Activated naive CD4-positive, alpha-beta T cell treated with anti-CD3 and anti-CD28 coated beads, Interleukin-2, amount 50 U/mL, for 72 hours (primary cell): Measurements from ENCODE around the gene EIF4A2. TPM values are rescaled to one million over a fixed set of nuclear protein-coding genes. Genes with fewer than 3 reads are reported as not detected.
"Not testable (repeated sequence)": the region's sequence is repeated elsewhere in the genome, so short reads cannot be mapped to it uniquely, and the experiment has no call there.

Experiments
- ATAC-seq, 2 donors: fragments of 150-1000 bp; cut with Tn5 transposase; 2 replicates each; pipeline ENCODE4 v1.10.0; 2021; ENCODE audit warnings: mild to moderate bottlenecking in 2 of 2, moderate library complexity in 2 of 2
- DNase-seq, 2 donors: peaks; one replicate each; pipeline ENCODE4 v3.0.0; 2021 to 2022; ENCODE audit warnings: low spot score in 2 of 2
- H3K27ac Mint-ChIP-seq, 2 donors: one replicate each; pipeline ENCODE4 v1.8.0; 2022; ENCODE audit warnings: mild to moderate bottlenecking in 2 of 2, mixed read lengths in 2 of 2
- H3K36me3 Mint-ChIP-seq, 2 donors: one replicate each; pipeline ENCODE4 v1.8.0; 2022; ENCODE audit warnings: mixed read lengths in 2 of 2
- H3K9me3 Mint-ChIP-seq, 2 donors: one replicate each; pipeline ENCODE4 v1.8.0; 2022; ENCODE audit warnings: mixed read lengths in 2 of 2
- total RNA-seq, 2 donors: library from RNA; stranded (reverse); gene quantifications; one replicate each; pipeline ENCODE4 v1.2.3, GENCODE V29; 2022

EIF4A2 gene
- total RNA-seq, 2 donors from 2014 or later = 430 to 499 TPM

DNA sequence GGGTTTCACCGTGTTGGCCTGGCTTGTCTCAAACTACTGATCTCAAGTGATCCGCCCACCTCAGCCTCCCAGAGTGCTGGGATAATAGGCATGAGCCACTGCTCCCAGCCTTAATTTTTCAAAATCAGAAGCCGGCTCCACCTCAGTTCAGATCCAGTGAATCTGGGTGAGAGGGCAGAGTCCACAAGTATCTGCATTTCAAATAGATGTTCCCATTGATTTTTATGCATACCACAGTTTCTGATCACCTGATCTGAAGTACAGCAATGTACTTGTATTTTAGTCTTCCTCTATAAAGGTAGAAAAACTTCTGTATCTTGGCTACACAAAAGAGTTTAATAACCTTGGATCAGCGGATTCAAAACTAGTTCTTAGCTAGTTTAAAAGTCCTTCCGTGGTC, 4.2 kb upstream of the EIF4A2 start:
- Mint-ChIP-seq H3K36me3 (peaks cover 17 to 18% of the 10 kb centered on the region in 2 donors), H3K27ac (peak overlapping the region in 1 of 2 donors; percentile 77), H3K9me3 (no peaks in the 10 kb centered on the region)
- ATAC-seq (no peak), DNase-seq (no peak)

DNA sequence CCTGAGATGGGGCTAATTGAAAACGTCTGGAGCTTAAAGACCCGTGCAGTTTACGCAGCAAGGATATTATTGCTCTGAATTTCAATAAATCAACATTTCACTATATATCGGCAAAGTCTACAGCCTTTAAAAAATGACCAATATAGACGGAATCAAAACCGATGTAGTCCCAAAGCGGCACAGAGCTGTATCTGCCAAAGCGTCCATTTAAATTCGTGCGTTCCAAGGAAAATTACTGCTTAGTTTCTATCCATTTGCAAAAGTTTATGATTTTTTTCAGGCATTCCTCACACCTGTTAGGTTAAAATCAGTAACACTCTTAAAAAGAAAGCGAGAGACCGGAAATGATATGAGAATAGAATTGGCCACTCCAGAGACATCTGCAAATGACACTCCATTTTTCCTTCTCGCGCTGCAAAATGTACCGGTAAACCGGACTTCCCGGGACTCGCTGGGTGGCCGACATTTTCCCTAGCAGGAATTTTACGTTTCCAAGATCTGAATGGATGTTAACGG, 777 bp upstream of the EIF4A2 start:
- ATAC-seq (peak in 1 of 2 donors; percentile 39), DNase-seq (no peak)
- H3K27ac Mint-ChIP-seq = peak overlapping the region; percentile 98 to 100
- no peaks in the 10 kb centered on the region for H3K9me3 Mint-ChIP-seq
- H3K36me3 Mint-ChIP-seq = peaks cover 51% of the 10 kb centered on the region in 2 donors

DNA sequence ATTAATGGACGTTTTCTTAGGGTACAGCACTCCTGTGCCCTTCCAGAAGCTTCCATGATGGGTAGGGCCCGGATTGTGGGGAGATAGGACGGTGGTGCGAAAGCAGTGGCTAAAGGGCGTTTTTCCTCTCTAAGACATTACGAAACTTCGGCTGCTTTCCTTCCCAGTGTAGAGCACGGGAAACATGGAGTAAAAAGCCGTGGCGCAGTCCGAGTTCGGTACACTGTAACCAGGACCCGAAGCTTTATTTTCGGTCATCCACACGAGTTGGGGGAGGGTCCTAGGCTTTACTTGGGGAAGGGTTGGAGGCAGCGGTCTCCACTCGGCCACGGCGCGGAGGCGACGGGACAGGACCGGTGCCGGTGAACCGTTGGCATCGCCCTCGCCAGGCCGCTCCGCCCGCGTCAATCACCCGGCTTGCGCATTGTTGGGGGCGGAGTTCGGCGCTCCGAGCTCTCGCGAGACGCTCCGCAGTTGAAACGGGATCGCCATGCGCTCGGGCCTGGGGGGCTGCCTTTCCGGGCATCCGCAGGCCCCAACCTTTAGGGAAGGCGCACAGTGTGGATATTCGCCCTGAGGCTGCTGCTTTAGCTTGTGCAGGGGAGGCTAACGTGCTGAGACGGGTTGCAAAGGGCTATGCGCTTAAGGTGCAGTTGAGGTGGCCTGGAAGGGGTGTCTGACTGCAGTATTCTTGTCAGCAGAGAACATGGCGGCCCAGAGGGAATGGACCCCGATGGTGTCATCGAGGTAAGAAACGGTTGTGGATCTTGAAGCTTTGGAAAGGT, 546 bp downstream of the EIF4A2 start:
- H3K36me3 Mint-ChIP-seq = peaks cover 64% of the 10 kb centered on the region in 2 donors
- peak; percentile 64 to 76 for ATAC-seq
- H3K9me3 Mint-ChIP-seq = no peaks in the 10 kb centered on the region
- peak; percentile 76 to 86 for DNase-seq
- H3K27ac Mint-ChIP-seq = peak overlapping the region; percentile 98 to 100

DNA sequence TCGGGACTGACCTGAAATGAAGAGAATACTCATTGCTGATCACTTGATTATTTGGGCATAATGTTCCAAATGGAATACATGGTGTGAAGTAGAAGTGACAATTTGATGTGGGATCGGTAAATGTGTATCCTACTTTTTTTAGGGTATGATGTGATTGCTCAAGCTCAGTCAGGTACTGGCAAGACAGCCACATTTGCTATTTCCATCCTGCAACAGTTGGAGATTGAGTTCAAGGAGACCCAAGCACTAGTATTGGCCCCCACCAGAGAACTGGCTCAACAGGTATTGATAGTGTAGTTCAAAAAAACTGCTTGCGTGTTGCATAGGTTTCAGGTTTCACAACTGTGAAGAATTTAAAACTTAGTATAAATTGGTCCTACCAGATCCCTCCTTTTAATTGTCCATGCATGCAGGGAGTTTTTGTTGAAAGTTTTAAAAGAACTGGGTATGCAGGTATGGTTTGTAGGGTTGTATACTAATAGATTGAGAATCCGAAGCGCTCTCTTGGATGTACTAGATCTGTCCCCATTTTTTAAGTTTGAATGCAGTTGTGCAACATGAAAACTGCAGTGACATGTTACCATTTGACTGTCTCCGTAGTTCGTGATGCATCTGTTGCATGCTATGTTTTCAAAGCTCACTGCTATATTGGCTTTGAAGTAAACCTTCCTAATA, 1.6 kb downstream of the EIF4A2 start:
- no peaks in the 10 kb centered on the region for H3K9me3 Mint-ChIP-seq
- ATAC-seq = no peak
- peak in 1 of 2 donors; percentile 14 for DNase-seq
- H3K36me3 Mint-ChIP-seq = peaks cover 68 to 69% of the 10 kb centered on the region in 2 donors
- peak overlapping the region; percentile 98 to 100 for H3K27ac Mint-ChIP-seq

DNA sequence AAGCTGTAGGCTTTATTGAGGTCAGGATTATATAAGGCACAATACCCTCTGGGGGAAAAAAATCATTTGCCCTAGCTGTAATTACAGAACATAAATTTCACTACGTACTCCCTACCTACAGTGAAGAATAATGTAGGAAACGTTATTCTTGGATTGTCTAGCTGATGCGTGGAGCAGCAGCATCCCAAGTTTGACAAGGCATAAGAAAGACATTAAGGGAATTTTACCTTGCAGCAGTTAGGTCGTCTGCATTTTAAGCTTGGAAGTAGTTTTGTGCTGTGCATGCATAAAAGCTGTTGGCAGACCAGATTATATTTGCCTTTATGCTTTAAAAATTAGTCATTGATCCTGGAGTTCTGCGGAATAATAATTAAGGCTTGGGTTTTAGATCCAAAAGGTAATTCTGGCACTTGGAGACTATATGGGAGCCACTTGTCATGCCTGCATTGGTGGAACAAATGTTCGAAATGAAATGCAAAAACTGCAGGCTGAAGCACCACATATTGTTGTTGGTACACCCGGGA, 2.2 kb downstream of the EIF4A2 start:
- Mint-ChIP-seq H3K27ac (peak overlapping the region; percentile 98 to 100), H3K9me3 (no peaks in the 10 kb centered on the region), H3K36me3 (peaks cover 68 to 69% of the 10 kb centered on the region in 2 donors)
- ATAC-seq (no peak), DNase-seq (no peak)

DNA sequence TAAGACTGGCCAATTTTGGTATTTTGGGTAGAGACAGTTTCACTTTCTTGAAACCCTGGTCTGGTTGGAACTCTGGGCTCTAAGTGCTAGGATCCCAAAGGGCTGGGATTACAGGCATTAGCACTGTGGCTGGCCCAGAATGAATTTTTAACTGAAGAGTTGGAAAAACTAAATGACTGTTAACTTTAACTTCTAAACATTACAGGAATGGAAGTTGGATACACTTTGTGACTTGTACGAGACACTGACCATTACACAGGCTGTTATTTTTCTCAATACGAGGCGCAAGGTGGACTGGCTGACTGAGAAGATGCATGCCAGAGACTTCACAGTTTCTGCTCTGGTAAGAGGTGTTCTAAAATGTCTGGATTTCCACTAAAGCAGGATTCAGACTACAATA, 3.5 kb downstream of the EIF4A2 start:
- no peaks in the 10 kb centered on the region for H3K9me3 Mint-ChIP-seq
- H3K36me3 Mint-ChIP-seq = peaks cover 68 to 69% of the 10 kb centered on the region in 2 donors
- H3K27ac Mint-ChIP-seq = peak overlapping the region; percentile 79 to 100
- ATAC-seq = no peak
- no peak for DNase-seq

DNA sequence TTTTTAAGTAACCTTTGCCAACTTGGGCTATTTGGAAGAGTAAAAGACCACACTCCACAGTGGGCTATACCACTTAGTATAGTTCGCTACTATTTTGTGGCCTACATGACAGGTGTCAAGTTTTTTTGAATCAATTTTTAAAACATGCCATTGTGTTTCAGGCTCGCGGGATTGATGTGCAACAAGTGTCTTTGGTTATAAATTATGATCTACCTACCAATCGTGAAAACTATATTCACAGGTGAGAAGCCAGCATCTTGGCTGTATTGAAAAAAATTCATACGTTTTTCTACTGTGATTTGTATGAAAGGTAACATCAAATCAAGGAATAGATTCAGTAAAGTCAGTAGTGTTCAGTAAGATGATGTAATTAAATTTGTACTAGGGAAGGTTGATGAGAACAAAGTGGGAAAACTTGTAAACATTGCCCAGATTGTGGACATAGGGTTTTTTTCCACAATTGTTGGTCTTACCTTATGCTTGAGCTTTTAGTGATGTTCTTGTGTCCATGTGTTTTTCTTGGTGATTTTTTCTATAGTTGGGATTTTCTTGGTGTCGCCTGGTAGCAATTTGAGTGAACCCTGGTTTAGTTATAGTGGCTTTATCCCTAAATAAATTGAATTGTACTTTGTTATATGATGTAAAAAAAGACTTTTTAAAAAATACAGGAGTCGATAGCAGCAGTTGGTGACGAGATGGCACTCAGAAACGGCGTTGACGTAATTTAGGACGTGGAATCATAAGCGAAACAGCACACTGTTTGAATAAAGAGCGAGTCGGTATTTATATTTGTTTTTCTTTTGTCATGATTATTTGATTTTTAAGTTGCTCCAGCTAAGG, 4.5 kb downstream of the EIF4A2 start:
- Mint-ChIP-seq H3K27ac (peak overlapping the region; percentile 79 to 100), H3K36me3 (peaks cover 62 to 65% of the 10 kb centered on the region in 2 donors), H3K9me3 (no peaks in the 10 kb centered on the region)
- DNase-seq = no peak
- no peak for ATAC-seq

DNA sequence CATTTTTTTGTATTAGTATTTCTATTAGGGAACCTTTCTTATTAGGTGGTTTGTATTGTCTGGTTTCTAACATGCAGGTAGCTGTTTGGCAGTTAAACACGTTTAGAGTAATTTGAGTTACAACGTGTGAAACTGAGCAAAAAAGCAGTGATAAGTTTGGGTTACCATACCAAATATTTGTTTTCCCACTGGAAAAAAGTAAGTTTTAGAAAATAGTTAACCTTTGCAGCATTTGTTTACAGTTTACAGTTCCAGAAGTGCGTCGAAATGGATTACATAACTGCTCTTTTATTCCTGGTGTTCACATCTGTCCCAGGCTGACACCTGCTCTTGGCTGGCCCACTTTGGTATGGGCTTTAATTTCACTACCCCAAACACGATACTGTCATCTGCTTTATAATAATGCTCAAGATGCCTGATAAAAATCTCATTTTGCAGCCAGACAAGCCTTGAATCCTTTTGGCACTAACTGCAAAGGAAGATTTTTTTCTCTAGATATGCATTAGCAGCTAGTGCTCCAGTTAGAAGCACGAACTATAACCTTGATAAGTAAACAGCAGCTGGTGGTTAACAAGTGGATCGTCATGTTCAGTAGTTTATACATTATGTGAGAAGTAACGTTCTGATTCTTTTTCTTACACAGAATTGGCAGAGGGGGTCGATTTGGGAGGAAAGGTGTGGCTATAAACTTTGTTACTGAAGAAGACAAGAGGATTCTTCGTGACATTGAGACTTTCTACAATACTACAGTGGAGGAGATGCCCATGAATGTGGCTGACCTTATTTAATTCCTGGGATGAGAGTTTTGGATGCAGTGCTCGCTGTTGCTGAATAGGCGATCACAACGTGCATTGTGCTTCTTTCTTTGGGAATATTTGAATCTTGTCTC, 5.3 kb downstream of the EIF4A2 start:
- peak overlapping the region; percentile 79 to 100 for H3K27ac Mint-ChIP-seq
- H3K9me3 Mint-ChIP-seq = no peaks in the 10 kb centered on the region
- DNase-seq (peak in 1 of 2 donors; percentile 15), ATAC-seq (no peak)
- H3K36me3 Mint-ChIP-seq = peaks cover 55 to 62% of the 10 kb centered on the region in 2 donors

DNA sequence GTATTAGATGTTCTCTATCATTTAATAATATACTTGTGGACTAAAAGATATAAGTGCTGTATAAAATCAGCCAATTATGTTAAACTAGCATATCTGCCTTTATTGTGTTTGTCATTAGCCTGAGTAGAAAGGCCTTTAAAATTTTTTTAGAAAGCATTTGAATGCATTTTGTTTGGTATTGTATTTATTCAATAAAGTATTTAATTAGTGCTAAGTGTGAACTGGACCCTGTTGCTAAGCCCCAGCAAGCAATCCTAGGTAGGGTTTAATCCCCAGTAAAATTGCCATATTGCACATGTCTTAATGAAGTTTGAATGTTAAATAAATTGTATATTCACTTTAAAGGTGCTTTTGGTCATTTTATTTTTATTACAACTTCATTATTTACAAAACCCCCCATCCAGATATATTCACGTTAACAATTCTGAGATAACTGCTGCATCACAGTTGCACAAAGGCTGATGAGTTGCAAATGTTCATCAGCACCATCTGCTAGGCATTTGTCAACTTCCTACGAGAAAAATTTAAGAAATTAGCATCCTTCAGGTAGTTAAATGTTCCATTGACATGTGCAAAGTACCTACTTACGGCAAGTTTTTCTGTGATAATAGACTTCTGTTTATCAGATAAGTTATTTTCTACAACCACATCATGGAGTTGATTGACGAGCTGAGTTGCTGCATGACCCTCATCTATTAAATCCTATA, 6.3 kb downstream of the EIF4A2 start:
- ATAC-seq (peak in 1 of 2 donors; percentile 8), DNase-seq (no peak)
- no peaks in the 10 kb centered on the region for H3K9me3 Mint-ChIP-seq
- peaks cover 45 to 59% of the 10 kb centered on the region in 2 donors for H3K36me3 Mint-ChIP-seq
- peak overlapping the region; percentile 79 to 100 for H3K27ac Mint-ChIP-seq

DNA sequence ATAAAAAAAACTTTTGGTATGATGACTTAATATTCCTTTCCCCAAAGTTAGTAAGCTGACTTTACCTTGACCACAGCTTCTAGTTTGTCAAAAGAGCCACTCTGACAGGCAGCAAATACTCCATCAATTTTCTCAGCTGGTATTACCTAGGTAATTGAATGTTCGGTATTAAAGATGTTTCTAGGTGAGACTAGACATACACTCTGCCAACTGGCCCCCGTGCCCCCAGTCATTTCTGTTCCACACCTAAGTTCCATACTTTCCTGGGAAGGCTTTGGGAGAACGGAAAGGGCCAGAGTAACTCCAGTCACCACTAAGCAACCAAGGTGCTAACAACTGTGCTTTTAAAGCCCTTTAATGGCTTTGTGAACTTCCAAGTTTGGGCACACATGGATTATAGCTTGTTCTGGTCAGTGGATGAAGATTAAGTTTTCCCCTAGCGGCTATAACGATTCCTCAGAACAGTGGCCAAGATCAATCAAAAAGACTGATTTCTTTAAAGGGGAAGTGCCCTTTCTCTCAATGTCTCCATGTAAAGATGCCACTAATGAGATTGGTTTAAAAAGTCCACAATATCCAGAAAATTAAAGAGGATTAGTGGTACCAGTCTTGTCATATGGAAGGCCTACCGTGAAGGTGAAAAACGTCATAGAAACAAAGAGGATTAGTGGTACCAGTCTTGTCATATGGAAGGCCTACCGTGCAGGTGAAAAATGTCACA, 7.0 kb downstream of the EIF4A2 start:
- Mint-ChIP-seq H3K36me3 (peaks cover 38 to 53% of the 10 kb centered on the region in 2 donors), H3K9me3 (no peaks in the 10 kb centered on the region), H3K27ac (peak overlapping the region; percentile 78 to 100)
- ATAC-seq = peak; percentile 6 to 28
- peak in 1 of 2 donors; percentile 29 for DNase-seq

DNA sequence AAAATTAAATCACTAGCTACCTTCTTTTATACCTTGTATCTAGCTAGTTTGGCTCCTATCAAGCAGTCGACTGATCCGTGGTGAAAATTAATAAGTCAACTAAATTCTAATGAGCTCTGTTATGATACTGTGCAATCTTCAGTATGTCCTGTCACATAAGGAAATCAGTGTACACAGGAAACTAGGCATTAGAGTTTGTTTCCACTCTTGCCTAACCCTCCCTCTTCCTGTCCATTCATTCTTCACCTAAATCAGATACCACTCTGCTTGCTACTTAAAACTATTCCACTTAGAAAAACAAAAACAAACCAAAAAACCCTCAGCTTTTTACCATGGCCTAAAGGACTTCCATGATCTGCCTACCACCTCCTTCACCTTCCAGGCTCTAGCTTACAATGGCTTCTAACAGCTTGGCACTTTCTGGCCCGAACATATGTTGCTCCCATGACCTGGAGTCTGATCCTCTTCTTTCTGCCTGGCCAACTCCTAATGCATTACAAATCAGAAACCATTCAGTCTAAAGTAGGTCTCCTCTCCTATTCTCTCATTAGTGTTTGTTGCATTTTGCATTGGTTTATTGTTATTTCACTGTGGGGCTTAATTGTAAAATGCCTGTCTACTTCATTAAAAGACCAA, 15.0 kb downstream of the EIF4A2 start:
- ATAC-seq (no peak), DNase-seq (no peak)
- Mint-ChIP-seq H3K9me3 (no peaks in the 10 kb centered on the region), H3K36me3 (peaks cover 16 to 17% of the 10 kb centered on the region in 2 donors), H3K27ac (no peak overlapping the region)

DNA sequence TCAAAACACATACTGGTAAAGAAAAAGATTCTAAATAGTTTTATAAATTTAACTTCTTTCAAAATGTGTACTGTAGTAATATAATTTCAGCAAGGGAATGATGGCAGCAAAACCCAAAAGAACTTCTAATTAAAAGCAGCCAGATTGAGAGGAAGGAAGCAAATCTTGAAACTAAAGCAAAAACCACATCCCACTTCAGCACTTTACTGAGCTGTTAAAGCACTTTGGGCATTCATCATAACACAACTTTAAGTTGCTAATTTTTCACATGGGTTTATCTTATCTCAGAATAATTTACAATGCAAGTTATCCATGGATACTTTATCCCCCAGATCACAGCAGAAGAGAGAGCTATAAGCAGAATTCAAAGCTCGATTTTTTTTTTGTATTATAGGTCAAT, 16.9 kb downstream of the EIF4A2 start:
- peaks cover 18 to 25% of the 10 kb centered on the region in 2 donors for H3K36me3 Mint-ChIP-seq
- peak overlapping the region in 1 of 2 donors; percentile 55 for H3K27ac Mint-ChIP-seq
- H3K9me3 Mint-ChIP-seq = no peaks in the 10 kb centered on the region
- DNase-seq = no peak
- ATAC-seq = no peak

DNA sequence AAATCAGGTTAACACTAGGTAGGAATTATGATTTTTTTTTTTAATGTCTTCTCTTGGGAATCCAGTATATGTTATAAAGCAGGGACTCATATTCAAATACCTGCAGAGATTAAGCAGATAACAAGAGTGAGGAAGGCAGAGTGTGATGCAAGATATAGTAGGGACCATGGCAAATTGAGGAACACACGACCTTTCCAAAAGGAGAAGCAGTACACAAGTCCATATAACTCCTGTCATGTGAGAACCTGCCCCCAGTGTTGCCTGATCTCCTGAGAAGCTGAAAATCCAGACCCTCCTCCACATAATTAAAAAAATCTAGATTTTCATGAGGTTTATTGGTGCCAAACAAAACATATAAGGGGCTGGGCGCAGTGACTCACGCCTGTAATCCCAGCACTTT, 19.3 kb downstream of the EIF4A2 start:
- Mint-ChIP-seq H3K36me3 (peaks cover 21 to 36% of the 10 kb centered on the region in 2 donors), H3K27ac (peak overlapping the region in 1 of 2 donors; percentile 9), H3K9me3 (no peaks in the 10 kb centered on the region)
- no peak for ATAC-seq
- no peak for DNase-seq

DNA sequence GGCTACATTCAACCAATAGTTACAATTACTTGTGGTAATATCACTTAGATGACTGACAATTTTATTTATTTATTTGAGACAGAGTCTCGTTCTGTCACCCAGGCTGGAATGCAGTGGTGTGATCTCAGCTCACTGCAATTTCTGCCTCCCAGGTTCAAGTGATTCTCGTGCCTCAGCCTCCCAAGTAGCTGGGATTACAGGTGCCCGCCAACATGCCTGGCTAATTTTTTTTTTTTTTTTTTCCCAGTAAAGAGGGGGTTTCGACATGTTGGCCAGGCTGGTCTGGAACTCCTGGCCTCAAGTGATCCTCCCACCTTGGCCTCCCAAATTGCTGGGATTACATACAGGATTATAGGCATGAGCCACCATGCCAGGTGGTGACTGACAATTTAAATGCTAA, 20.1 kb downstream of the EIF4A2 start:
- H3K9me3 Mint-ChIP-seq, DNase-seq, ATAC-seq, H3K27ac Mint-ChIP-seq: not testable (repeated sequence)
- peaks cover 21 to 34% of the 10 kb centered on the region in 2 donors for H3K36me3 Mint-ChIP-seq
